Measurements from ENCODE around the gene ZFHX2.

The ZFHX2 gene

DNA sequence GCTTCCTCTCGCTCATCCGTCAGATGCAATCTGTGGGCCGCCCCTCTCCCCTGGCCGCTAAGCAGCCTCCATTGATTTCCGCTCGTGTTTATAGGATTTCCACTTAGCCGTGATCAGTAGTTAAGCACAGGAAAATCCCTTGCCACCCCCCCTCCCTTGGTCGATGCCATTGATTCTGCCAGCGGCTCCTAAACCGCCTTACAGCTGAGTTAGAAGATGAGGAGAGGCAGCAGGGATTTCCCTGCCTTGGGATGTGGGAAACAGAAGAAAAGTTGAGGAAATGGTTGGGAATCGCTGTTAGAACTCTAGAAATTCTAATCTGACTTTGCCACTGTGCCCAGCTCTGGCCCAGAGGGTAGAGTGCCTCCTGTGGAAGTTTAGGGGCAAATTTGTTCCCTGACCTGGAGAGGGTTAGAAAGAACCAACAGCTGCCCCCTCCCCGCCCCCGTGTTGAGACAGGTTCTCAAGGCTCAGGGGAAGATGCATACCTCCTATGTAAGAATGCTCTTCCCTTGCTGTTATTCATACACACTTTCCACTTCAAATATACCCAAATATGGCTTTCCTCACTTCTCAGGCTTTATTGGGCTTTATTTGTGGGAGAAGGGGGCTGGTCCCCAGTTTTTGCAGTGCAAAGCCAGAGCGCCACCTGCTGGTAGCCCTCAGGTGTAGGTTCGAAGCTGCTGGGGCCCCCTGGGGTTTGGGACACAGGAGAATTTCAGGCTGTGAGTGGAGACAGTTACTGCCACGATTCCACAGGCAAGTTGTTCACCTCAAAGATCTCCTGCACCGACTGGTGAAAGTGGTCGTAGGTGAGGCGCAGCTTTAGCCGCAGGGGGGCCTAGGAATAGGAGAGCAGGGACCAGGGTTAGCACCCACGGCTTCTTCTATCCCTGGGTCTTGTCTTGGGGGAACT, 7.7 kb upstream of the ZFHX2 start:
- peak; percentile 71 for DNase-seq

DNA sequence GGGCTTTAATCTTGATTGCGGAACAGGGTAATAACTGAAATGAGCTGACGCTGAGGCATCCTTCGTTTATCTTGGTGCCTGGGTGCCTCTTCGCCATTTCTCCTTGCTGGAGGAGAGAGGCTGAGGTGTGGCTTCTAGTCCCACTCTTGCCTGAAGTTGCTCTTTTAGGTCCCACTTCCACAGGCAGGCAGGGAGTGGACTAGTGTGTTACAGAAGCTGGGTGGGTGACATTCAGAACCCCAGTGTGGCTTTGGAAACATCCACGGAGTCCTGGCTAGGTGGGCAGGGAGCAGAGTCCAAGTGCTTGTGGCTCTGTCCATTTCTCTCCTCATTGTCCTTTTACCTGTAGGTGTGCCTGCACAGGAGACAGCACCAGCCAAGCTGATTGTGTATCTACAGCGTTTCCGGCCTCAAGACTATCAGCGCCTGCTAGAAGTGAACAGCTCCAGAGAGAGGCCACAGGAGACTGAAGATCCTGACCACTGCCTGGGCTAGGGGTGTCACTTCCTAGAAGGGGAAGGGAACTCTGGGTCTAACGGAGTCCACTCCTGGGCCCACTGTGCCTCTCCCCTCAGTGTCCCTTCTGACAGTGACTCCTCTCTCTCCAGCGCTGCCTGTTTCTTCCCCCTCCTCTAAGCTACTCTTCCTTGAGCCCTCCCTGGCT, 6.9 kb upstream of the ZFHX2 start:
- no peak for DNase-seq

DNA sequence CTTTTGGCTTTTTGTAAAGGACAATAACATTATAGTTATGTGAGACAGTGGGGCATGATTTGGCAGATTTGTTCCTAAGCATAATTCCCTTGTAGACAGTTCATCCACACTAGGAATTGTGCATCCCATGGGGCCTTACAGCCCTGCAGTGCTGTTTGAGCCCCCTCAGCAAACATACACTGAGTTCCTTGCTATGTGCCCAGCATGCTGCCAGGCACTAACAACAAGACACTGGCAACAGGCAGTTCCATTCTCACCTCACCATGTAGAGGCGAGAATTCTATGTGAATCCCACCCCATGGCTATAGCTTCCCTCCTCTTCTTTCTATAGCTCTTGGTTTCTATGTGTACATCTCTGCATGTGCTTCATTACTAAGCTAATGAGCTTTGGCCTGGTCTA, 6.4 kb upstream of the ZFHX2 start:
- no peak for DNase-seq

DNA sequence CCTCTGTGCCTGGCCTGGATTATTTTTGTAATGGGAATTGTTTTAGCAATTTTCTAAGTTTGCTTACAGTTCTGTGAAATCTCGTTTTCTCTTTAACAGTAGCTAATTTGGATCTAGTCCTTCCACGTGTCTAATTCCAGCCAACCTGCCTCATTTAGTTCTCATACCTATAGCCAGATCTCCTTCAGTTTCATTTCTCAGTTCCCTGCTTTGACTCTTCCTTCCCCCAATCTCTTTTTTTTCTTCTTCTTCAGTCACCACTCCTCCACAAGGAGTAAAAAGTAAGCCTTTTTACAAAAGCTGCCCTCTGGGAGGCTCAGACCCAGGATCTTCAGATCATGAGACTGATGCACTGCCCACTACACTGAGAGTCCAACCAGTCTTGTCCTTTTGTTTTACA, 6.0 kb upstream of the ZFHX2 start:
- no peak for DNase-seq

DNA sequence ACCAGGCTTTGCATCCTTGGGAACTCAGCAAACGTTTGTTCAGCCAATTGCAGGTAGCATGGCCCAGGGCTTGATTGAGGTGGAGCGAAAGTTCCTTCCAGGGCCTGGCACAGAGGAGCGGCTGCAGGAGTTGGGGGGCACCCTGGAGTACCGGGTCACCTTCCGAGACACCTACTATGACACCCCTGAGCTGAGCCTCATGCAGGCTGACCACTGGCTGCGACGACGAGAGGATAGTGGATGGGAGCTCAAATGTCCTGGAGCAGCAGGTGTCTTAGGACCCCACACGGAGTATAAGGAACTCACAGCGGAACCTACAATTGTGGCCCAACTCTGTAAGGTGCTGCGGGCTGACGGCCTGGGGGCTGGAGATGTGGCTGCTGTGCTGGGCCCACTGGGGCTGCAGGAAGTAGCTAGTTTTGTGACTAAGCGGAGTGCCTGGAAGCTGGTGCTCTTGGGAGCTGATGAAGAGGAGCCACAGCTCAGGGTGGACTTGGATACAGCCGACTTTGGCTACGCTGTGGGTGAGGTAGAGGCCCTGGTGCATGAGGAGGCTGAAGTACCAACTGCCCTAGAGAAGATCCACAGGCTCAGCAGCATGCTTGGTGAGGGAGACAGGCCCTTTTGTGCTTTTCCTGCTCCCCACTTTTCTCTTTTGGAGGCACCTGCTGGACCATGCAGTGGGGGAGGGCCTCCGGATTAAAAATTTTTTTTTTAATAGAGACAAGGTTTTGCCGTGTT, 5.3 kb upstream of the ZFHX2 start:
- no peak for DNase-seq

DNA sequence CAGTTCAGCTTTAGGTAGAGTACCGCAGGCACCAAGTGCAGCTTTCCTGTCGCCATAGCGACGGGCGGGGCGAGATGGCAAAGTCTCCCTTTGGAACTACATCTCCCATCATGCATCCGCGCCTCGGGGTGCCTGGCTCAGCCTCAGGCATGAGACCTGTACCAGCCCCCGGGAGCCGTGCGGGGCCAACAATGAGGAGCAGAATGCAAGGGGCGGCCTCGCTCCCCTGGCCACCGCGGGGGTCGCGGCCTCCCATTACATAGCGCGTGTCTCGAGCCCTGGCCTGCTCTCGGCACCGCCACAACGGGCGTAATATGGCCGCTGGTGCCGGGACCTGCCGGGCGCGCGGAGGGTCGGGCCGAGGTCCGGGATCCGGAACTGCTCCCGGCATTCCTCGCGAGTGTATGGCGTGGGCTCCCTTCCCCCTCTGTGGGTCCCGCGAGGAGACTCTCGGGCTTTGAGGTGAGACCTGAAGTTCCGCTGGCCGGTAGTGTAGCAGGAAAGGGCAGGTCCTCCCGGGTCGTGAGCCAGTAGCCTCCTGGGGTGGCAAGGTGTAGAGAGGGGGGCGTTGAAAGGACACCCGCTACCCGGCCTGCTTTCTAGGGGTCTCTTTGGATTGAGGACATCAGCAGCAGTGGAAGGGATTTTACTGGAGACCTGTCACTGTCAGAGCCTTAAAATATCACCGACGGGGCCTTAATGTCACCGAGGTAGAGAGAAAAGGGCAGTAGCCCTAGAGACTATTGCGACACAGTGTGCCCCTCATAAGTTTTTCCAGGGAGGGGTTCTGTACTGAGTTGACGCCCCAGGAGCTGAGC, 4.5 kb upstream of the ZFHX2 start, which contains the start of gene THTPA:
Gene THTPA, plus strand, starts transcription at position 390 of the 818 bp plus-strand sequence. CDS start 487 bp downstream, outside the sequence.
- DNase-seq, result peak; percentile 94

DNA sequence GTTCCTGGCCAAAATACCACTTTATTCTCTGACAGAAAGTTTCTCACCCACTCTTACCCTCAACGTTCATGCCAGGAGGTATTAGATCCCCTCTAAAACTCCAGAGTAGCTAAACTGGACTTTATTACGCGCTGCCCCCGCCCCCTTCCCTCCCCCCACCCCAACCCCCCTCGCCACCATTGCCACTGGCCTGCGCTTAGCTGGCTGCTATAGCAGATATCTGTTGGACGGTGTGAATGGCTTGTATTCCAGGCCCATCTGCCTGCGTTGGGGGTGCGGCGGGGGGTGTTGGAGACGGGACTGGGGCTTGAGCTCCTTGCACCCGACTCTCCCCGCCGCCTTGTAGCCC, 3.9 kb upstream of the ZFHX2 start:
- DNase-seq, result no peak

DNA sequence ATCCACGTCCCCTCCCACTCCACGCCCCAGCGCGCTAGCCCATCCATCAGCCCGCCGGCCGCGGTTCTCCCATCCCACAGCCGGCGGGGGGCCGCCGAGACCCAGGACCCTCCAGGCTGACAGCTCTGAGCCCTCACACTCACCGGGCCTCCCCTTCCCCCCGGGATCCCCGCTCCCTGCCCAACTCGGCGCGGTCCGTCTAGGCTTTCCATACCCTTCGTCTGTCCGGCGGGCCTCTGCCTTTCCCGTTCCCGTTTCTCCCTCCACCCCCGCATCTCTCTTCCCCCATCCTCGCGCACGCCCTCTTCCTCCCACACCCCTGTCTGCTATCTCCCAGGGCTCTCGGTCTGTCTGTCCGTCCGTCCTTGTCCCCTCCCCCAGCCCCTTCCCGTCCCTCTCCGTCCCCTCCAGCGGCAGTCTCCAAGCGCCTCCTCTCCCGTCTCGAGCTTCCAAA, 726 bp downstream of the ZFHX2 start:
- no peak for DNase-seq

DNA sequence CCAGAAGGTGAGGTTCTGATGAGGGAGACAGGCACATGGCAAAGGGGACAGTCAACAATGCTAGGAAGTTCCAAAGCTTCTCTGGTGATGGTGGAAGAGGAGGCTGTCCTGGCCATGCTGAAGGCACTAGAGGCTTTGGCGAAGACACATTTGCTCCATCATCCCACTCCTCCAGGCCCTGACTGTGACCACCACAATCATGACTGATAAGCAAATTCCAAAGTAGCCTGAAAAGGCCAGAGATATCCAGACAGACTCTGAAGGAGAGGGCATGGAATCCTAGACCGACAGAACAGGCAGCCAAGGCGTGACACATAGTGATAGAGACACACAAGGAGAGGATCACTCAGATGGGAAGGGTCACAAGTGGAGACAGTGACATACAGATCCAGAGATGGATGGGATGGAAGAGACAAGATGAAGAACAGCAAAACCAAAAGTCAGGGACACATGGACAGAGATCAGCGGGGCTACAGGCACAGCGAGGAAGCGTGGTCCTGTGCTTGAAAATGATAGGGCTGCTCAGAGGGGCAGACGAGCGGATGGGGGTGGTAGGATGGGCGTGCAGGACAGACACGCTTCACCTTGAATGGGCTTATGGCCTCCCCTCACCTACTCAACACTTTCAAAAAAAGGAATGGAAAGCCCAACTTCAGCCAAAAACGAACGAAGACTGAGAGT, 1.3 kb downstream of the ZFHX2 start:
- no peak for DNase-seq

DNA sequence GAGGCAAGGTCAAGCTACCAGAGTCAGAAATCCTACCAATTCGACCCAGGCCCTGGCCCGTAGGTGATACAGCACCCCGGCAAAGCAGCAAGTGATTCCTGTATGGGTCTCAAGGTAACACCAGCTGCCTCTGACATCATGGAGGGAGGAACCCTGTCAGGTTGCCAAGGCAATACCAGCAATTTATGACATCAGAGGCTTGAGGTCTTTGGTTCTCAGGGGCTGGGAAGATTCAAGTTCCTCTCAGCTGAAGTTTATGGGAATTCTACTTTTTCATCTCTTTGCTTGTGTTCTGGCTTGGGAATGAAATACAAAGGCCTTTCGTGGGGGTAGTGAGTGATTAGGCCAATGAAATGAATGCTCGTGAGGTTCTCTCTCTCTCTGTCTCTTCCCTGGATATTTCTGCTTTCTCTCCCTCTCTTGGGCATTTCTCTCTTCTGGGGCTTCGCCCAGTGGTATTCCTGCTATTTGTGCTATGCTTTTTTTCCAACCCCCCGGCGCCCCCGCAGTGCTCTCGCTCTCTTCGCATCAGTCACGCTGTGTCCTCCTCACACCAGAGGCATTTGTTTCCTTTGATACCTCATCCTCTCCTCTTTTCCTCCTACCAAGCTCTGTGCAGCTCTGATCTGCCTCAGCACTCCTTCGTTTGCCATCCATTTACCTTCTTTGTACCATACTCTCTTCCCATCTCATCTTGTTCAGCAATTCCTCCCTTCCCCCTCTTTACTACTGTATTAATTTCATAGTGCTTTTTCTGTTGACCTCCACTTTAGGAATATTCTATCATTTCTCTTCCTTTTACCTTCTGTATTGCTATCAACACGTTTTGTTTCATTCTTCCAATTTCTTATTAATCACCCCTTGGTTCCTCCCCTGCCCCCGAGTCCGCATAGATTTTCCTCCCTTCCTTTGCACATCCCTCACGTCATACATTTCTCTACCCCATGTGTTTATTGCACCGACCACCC, 2.9 kb downstream of the ZFHX2 start:
- no peak for DNase-seq

DNA sequence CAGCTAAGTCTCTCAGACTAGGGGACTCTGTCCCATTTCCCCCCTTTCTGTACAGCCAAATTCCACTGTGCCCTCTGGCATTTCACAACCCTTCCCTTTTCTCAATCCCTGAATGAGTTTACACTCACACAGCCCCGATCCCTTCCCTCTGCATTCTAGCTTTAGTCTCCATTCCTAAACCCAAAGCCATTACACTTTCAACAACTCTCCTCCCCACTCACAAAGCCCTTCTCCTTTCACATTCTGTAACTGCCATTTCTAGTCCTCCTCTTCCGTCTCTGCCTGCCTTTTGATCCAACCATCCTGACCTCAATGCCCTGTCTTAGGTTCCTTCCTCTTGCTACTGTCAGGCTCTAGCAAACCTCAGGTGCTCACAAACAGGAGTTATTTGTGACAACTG, 3.6 kb downstream of the ZFHX2 start:
- DNase-seq, result no peak

DNA sequence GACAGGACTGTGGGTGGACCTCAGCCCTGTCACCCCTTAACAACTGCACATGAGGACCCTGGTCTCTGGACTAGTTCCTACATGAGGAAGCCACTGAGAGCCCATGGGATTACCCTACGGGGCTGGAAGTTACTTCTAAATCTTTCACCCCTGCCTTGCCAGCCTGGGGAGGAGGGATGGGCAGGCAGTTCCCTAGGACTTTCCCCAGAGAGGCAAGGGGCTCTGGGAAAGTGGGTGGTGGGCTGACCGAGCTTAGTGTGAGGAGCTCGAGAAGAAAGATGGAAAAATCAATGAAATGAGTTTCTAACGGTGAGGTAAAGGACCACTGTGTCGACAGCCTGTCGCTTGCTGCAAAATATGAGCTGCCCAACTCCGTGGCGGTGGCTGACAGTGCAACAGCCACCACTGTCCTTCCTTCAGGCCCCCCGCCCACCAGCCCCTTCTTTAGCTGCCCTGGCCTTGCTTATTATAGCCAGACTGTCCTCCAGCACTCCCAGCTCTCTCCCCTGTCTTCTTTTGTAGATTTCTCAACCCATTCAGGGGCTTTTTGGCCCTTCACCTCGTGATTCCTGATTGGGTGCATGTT, 5.0 kb downstream of the ZFHX2 start:
- DNase-seq, result no peak

DNA sequence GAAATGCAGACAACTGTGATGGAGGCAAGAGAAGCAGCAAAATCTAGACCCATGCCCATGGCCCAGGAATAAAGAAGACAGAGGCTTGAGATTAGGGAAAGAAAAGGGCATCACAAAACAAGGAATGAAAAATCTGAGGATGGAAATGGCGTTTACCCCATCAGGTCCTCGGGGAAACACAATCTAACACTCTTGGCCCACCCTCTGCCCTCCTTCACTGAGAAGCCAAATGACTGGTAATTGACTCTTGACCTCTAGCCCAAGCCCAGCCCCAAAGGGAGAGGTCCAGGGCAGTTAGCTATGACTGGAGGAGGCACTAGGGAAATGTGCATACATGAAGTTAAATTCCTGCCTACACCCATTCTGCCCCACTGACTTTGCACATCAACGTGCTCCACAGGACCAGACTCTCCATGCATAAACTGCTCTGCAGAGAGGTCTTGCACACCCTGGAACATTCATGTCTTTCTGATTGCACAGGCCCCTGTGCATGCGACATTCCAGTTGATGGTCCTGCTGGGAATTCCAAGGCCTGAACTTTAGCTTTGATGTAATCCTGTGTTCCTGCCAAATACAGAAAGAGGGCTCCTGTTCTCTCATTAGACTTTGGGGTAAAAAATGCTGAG, 5.7 kb downstream of the ZFHX2 start:
- DNase-seq, result no peak

DNA sequence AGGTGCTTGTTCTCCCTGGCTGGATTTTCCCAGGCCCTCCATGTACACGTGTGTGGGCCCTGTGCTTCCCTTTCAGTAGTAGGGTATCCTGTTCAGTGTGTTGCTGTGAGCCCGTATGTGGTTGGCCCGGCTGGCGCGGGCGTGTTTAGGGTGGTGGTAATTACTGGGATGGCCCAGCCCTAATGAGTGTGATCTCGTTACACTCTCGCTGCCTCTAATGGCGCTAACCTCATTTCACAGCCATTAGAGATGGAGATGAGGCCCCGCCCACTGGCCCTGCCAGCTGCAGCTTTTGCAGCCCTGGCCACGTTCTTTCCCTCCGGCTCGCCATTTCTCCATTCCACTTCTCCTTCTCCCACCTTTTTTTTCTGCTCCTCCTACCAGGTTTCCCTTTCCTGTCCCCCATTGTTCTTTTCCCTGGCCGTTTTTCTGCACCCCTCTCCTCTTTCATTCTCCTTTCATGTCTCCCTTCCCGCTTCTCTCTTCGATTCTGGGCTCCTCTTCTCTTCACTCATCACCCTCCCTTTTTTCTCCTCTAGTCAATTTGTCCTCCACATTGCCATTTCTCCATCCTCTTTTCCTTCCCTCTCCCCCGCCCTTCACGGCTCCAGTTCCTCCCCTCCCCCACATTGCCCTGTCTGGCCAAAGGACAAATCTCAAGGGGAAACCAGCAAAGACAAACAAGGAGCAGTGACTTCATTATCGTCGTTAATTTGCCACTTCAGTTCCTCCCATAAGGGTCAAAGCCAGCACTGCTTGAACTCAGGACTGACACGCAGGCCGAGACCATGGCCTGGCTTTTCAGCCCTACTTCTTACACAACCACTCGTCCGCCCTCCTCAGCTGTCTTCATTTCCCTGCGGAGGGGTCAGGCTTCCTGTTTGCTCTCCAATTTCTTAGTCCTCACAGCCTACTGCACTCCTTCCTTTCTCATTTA, 6.8 kb downstream of the ZFHX2 start:
- no peak for DNase-seq

DNA sequence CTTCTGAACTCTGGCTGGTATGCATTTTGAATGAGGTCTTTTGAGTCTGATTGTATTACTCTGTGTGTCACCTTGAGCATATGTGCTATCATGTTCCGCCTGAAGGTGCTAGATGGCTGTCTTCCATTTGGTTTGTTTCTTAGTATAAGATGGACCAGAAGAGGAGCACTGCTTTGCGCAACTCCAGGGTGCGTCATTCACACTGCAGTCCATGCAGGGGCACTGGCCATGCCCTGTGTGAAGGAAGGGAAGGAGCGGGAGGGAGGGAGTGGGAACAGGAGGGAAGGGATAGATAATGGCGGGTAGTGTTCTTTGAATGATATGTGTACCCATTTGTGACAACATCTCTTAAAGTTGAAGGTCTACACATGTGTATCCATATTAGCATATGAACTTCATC, 8.2 kb downstream of the ZFHX2 start:
- no peak for DNase-seq

DNA sequence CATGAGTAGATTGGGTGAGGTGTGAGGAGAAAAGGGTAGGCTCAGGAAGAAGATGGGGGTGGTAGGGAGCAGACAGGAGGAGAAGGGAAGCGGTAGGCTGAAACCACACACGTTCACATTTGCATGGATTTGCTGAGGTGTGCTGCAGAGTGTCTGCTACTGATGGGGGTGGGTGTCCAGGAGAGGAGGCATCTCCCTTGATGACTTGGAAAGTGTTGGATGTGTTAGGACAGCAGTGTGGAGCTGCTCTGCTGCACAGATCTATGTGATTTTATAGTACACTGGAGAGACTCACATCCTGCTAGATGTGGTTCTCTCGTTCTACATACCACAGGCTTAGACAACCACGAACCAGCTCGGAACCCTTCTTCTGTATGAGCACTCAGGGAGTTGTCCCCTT, 9.3 kb downstream of the ZFHX2 start:
- DNase-seq, result no peak

DNA sequence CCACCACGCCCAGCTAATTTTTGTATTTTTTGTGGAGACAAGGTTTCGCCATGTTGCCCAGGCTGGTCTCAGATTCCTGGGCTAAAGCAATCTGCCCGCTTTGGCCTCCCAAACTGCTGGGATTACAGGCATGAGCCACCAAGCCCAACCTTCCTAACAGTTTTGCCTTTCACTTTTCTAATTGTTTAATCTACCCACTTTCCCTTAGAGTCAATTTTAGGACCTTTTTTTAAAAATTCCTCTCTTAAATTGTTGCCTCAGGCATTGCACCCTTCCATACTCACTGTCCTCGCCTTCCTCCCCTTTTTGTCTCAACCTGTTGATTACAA, 11.5 kb downstream of the ZFHX2 start:
- no peak for DNase-seq

DNA sequence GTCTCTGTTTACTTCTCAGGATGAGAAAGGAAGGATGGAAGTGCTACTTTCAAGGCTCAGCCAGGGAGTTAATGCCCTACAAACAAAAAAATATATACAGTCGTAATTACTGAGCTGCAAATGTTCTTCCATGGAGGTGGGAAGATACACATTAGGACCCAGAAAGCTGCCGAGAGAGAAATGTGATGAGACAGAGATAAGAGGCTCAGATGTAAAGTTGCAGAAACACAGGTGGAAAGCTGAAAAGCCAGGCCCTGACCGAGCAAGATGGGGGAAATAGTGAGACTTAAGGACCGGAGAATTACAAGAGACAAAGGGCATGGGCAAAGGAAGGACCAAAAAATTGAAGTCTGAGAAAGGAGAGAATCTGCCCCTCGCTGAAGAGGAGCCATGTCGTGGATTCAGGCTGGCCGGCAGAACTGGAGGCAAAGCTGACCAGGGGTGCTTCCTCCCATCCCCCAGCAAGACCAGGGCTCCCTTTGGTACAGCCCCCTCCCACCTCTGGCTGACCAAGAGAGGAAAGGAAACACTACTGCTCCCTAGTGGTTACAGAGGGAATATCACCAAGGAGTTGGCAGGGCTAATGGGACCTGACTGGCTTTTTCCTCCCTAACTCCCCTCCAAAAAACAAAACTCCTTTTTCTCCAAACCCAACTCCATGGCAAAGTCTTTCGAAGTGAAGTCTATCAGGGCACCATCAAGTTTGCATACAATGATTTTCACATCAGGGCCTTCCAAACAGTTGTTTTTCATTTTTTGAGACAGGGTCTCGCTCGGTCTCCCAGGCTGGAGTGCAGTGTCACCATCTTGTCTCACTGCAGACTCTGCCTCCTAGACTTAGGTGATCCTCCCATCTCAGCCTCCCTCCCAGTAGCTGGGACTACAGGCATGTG, 12.1 kb downstream of the ZFHX2 start:
- DNase-seq, result peak; percentile 61
